ENCODE measurements around the gene GDAP1L1.

DNA sequence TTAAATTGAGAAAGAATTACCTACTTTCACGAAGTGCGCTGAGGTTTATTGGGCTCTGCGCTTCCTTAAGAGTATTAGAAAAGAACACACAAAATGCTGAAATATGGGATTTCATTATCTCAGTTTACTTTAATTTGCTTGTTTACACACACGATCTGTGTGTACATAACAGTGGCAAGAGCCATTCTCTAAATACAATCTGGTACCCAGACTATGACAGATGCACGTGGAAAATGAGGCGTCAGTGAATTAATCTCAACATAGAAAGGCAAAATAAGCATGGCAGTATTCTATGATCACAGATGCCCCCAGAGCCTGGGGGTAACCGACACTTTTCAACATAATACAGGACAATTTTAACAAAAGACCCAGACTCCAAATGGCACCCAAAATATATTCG is 55.6 kb downstream of the GDAP1L1 start:
- TF ChIP-seq, protein P1, sequence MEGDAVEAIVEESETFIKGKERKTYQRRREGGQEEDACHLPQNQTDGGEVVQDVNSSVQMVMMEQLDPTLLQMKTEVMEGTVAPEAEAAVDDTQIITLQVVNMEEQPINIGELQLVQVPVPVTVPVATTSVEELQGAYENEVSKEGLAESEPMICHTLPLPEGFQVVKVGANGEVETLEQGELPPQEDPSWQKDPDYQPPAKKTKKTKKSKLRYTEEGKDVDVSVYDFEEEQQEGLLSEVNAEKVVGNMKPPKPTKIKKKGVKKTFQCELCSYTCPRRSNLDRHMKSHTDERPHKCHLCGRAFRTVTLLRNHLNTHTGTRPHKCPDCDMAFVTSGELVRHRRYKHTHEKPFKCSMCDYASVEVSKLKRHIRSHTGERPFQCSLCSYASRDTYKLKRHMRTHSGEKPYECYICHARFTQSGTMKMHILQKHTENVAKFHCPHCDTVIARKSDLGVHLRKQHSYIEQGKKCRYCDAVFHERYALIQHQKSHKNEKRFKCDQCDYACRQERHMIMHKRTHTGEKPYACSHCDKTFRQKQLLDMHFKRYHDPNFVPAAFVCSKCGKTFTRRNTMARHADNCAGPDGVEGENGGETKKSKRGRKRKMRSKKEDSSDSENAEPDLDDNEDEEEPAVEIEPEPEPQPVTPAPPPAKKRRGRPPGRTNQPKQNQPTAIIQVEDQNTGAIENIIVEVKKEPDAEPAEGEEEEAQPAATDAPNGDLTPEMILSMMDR (IDR thresholded peaks at IDR 0.05) = no peak
- no peak for TF ChIP-seq POLR2A (IDR thresholded peaks at IDR 0.05)

Measured in body of pancreas (tissue), 4 donors.